H9 (cell line): ENCODE results near the gene WDR82. TPM values are rescaled to one million over a fixed set of nuclear protein-coding genes. Genes with fewer than 3 reads are reported as not detected.

Source experiments
- DNase-seq: peaks from one replicate; pipeline ENCODE4 v3.0.0-alpha.2; 2017
- H2AFZ ChIP-seq: one replicate; pipeline ENCODE4 v1.6.1; 2013; ENCODE audit warnings: mild to moderate bottlenecking, low read length, control low read depth, moderate library complexity
- H2AK5ac ChIP-seq: 2 replicates; pipeline ENCODE4 v1.6.1; 2013; ENCODE audit warnings: low read length, control low read depth, mixed read lengths; ENCODE audit not compliant: insufficient read length
- H2BK120ac ChIP-seq: one replicate; pipeline ENCODE4 v1.6.1; 2013; ENCODE audit warnings: low read depth, mild to moderate bottlenecking, low read length, control low read depth, inconsistent platforms; ENCODE audit not compliant: poor library complexity, severe bottlenecking
- H2BK12ac ChIP-seq: 2 replicates; pipeline ENCODE4 v1.6.1; 2013; ENCODE audit warnings: low read length, control low read depth, mixed read lengths, low read depth; ENCODE audit not compliant: insufficient read length
- H2BK15ac ChIP-seq: 2 replicates; pipeline ENCODE4 v1.6.1; 2013; ENCODE audit warnings: low read depth, low read length, control low read depth
- H2BK20ac ChIP-seq: one replicate; pipeline ENCODE4 v1.6.1; 2013; ENCODE audit warnings: low read depth, mild to moderate bottlenecking, low read length, control low read depth, inconsistent platforms; ENCODE audit not compliant: poor library complexity, severe bottlenecking
- H2BK5ac ChIP-seq: 2 replicates; pipeline ENCODE4 v1.6.1; 2013; ENCODE audit warnings: low read length, control low read depth, mixed read lengths; ENCODE audit not compliant: insufficient read length
- H3K14ac ChIP-seq: 2 replicates; pipeline ENCODE4 v1.6.1; 2013; ENCODE audit warnings: low read length, control low read depth; ENCODE audit not compliant: insufficient read depth
- H3K18ac ChIP-seq: 2 replicates; pipeline ENCODE4 v1.6.1; 2013; ENCODE audit warnings: low read depth, mild to moderate bottlenecking, mixed read lengths, low read length, control low read depth; ENCODE audit not compliant: insufficient read length
- H3K23ac ChIP-seq: 2 replicates; pipeline ENCODE4 v1.6.1; 2013; ENCODE audit warnings: low read length, control low read depth, mixed read lengths, low read depth; ENCODE audit not compliant: insufficient read length
- H3K23me2 ChIP-seq: 2 replicates; pipeline ENCODE4 v1.6.1; 2013; ENCODE audit warnings: low read depth, mild to moderate bottlenecking, mixed read lengths, low read length, control low read depth; ENCODE audit not compliant: insufficient read length, poor library complexity, severe bottlenecking
- H3K27ac ChIP-seq: 2 replicates; pipeline ENCODE4 v1.5.1; 2013; ENCODE audit warnings: low read length, control low read depth, mixed read lengths, low read depth; ENCODE audit not compliant: insufficient read length
- H3K27me3 ChIP-seq: 2 replicates; pipeline ENCODE4 v1.6.1; 2013; ENCODE audit warnings: low read length, control low read depth, inconsistent platforms; ENCODE audit not compliant: insufficient read depth
- H3K4ac ChIP-seq: 2 replicates; pipeline ENCODE4 v1.6.1; 2013; ENCODE audit warnings: low read depth, mild to moderate bottlenecking, control low read depth, inconsistent platforms, low read length, moderate library complexity
- H3K4me1 ChIP-seq: 2 replicates; pipeline ENCODE4 v1.6.1; 2013; ENCODE audit warnings: low read length, control low read depth, inconsistent platforms; ENCODE audit not compliant: insufficient read depth
- H3K4me2 ChIP-seq: 2 replicates; pipeline ENCODE4 v1.6.1; 2013; ENCODE audit warnings: low read length, control low read depth, mixed read lengths; ENCODE audit not compliant: insufficient read length, insufficient read depth
- H3K56ac ChIP-seq: 2 replicates; pipeline ENCODE4 v1.6.1; 2013; ENCODE audit warnings: low read depth, mild to moderate bottlenecking, mixed read lengths, low read length, control low read depth; ENCODE audit not compliant: insufficient read length
- H3K79me1 ChIP-seq: 2 replicates; pipeline ENCODE4 v1.6.1; 2013; ENCODE audit warnings: low read depth, mild to moderate bottlenecking, moderate library complexity, low read length, control low read depth, inconsistent platforms; ENCODE audit not compliant: insufficient read depth, poor library complexity, severe bottlenecking
- H3K79me2 ChIP-seq: 2 replicates; pipeline ENCODE4 v1.6.1; 2013; ENCODE audit warnings: low read length, control low read depth, inconsistent platforms; ENCODE audit not compliant: insufficient read depth
- H3K9ac ChIP-seq: 2 replicates; pipeline ENCODE4 v1.6.1; 2013; ENCODE audit warnings: low read length, control low read depth, mixed read lengths; ENCODE audit not compliant: insufficient read length; ENCODE audit errors: extremely low read depth
- H3K9me3 ChIP-seq: one replicate; pipeline ENCODE4 v1.6.1; 2013; ENCODE audit warnings: low read depth, low read length, inconsistent platforms; ENCODE audit not compliant: control insufficient read depth
- H3T11ph ChIP-seq: one replicate; pipeline ENCODE4 v1.6.1; 2013; ENCODE audit warnings: mild to moderate bottlenecking, low read length, control low read depth, inconsistent platforms
- H4K20me1 ChIP-seq: one replicate; pipeline ENCODE4 v1.6.1; 2013; ENCODE audit not compliant: control insufficient read depth, insufficient read length, insufficient read depth
- H4K5ac ChIP-seq: 2 replicates; pipeline ENCODE4 v1.6.1; 2013; ENCODE audit warnings: low read depth, mild to moderate bottlenecking, mixed read lengths, low read length, control low read depth; ENCODE audit not compliant: insufficient read length
- H4K8ac ChIP-seq: replicated peaks from 2 replicates; pipeline ENCODE4 v1.6.1; 2013; ENCODE audit warnings: low read length, control low read depth, mixed read lengths, low read depth; ENCODE audit not compliant: insufficient read length
- H4K91ac ChIP-seq: 2 replicates; pipeline ENCODE4 v1.6.1; 2013; ENCODE audit warnings: low read depth, mild to moderate bottlenecking, moderate library complexity, mixed read lengths, low read length, control low read depth; ENCODE audit not compliant: insufficient read length
- H3K27ac Mint-ChIP-seq, 3 experiments: 2 replicates in 2 of 3; 3 replicates in 1 of 3; pipeline ENCODE4 v1.8.0; 2020 to 2021; ENCODE audit warnings: mixed read lengths in 3 of 3, mild to moderate bottlenecking in 1 of 3, moderate library complexity in 1 of 3
- H3K27me3 Mint-ChIP-seq: 2 replicates; pipeline ENCODE4 v1.8.0; 2021; ENCODE audit warnings: low read depth, mild to moderate bottlenecking, moderate library complexity, mixed read lengths
- H3K36me3 Mint-ChIP-seq, 3 experiments: 2 replicates in 2 of 3; 3 replicates in 1 of 3; pipeline ENCODE4 v1.8.0; 2020 to 2021; ENCODE audit warnings: low read depth in 3 of 3, mixed read lengths in 3 of 3; ENCODE audit not compliant: insufficient read depth in 1 of 3
- H3K4me1 Mint-ChIP-seq, 2 experiments: 2 replicates each; pipeline ENCODE4 v1.8.0; 2020; ENCODE audit warnings: mixed read lengths in 2 of 2
- H3K4me3 Mint-ChIP-seq, 2 experiments: 2 replicates in 1 of 2; 3 replicates in 1 of 2; pipeline ENCODE4 v1.8.0; 2020 to 2021; ENCODE audit warnings: mild to moderate bottlenecking in 2 of 2, mixed read lengths in 2 of 2, moderate library complexity in 1 of 2
- H3K9me3 Mint-ChIP-seq, 2 experiments: 2 replicates in 1 of 2; 3 replicates in 1 of 2; pipeline ENCODE4 v1.8.0; 2020; ENCODE audit warnings: mild to moderate bottlenecking in 2 of 2, mixed read lengths in 2 of 2, moderate library complexity in 1 of 2
- WGBS: extraction: QIAGEN DNeasy Blood & Tissue Kit; methylation state at CpG from one replicate; pipeline ENCODE4 v1.1.7; 2013; ENCODE audit warnings: missing lambda C conversion rate, low lambda C conversion rate, mixed read lengths; ENCODE audit not compliant: insufficient read length; ENCODE audit errors: extremely low coverage; 5-methylcytosine and 5-hydroxymethylcytosine counted together
- total RNA-seq: library from RNA; stranded (reverse); gene quantifications from 2 replicates; pipeline ENCODE4 v1.2.1, GENCODE V29; 2021
- TF ChIP-seq, protein P1 (sequence below): fragments of 200-600 bp; sonication (generic); conservative IDR thresholded peaks from 3 replicates; pipeline ENCODE4 v1.8.0; 2021; ENCODE audit warnings: antibody characterized with exemption, mild to moderate bottlenecking

The WDR82 gene
- total RNA-seq, 1 experiment from 2014 or later, result 83.1 TPM

DNA sequence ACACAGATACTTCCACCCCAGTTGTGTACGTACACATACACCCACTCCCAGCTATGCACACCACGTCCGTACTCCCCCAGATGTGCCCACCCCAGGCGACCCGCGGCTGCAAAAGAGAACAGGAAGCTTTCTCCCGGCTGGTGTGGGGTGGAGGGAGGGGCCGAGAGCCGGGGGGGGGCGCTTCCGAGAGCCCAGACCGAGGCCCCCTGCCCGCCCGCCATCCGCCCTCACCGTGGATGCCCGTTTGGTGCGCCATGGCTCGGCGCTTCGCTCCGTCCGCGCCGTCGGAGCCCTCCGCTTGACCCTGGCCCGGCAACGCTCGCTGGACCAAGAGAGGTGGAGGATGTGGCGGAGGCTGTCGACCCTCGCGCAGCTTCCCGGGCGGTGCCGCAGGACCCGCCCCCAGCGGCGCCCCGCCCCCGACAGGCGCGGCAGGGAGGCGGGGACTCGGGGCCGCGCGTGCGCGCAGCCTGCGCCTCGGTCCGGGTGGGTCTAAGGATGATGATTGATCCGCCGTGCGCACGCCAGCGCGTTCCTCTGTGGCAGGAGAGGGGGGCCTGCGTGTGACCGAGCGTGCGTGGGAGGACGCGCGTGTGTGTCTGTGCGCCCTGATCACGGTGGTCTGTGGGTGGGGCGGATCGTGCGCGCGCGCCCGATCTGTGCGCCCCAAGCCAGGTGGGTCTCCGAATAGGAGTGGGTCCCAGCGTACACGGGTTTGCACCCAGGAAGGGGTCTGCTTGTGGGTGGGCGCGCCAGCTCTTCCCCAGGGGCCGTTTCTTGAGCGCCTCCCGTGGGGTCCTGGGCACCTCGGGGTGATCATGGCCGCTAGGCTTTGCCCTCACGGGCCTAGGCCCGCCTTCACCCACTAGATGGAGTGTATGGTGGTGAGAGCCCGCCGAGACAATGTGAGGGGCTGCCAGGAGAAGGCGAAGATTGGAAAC, 39.4 kb downstream of the WDR82 start, which contains the start of gene TWF2:
TSS of gene TWF2 (minus strand) at position 398 of the 941 bp plus-strand sequence. CDS start at position 256, 142 bp downstream.
- Mint-ChIP-seq H3K27me3 (peaks cover 15% of the 10 kb centered on the region), H3K27ac (peak within 1 kb of the TSS; percentile 64 to 96 (median 93); a peak in 6 of 7 replicates), H3K4me1 (peaks cover 39 to 47% of the 10 kb centered on the region in 2 experiments), H3K9me3 (peaks cover 0 to 5% of the 10 kb centered on the region in 2 experiments; a peak in 2 of 5 replicates), H3K36me3 (peaks cover 0 to 16% (median 14%) of the 10 kb centered on the region in 3 experiments; a peak in 5 of 7 replicates), H3K4me3 (peak within 1 kb of the TSS; percentile 91 to 95)
- H3K27ac ChIP-seq, result no peak within 1 kb of the TSS
- H3K79me2 ChIP-seq, result peaks cover 5% of the 10 kb centered on the region; the same call in 1 of the 2 replicates
- H3K4ac ChIP-seq, result no peak within 1 kb of the TSS
- DNase-seq, result peak; percentile 83
- H4K20me1 ChIP-seq, result no peaks in the 10 kb centered on the region
- peak within 1 kb of the TSS; percentile 0 for H3K56ac ChIP-seq
- TF ChIP-seq, protein P1, sequence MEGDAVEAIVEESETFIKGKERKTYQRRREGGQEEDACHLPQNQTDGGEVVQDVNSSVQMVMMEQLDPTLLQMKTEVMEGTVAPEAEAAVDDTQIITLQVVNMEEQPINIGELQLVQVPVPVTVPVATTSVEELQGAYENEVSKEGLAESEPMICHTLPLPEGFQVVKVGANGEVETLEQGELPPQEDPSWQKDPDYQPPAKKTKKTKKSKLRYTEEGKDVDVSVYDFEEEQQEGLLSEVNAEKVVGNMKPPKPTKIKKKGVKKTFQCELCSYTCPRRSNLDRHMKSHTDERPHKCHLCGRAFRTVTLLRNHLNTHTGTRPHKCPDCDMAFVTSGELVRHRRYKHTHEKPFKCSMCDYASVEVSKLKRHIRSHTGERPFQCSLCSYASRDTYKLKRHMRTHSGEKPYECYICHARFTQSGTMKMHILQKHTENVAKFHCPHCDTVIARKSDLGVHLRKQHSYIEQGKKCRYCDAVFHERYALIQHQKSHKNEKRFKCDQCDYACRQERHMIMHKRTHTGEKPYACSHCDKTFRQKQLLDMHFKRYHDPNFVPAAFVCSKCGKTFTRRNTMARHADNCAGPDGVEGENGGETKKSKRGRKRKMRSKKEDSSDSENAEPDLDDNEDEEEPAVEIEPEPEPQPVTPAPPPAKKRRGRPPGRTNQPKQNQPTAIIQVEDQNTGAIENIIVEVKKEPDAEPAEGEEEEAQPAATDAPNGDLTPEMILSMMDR, result peak; percentile 56
- no peak within 1 kb of the TSS for H2AK5ac ChIP-seq
- no peak within 1 kb of the TSS for H2BK120ac ChIP-seq
- no peak within 1 kb of the TSS for H4K91ac ChIP-seq
- peaks cover 15% of the 10 kb centered on the region for H3K4me1 ChIP-seq
- H3K27me3 ChIP-seq, result no peaks in the 10 kb centered on the region; the same call in 1 of the 2 replicates
- H3K23ac ChIP-seq, result no peak within 1 kb of the TSS
- no peak within 1 kb of the TSS for H3T11ph ChIP-seq
- H3K9me3 ChIP-seq, result no peaks in the 10 kb centered on the region
- peaks cover 8% of the 10 kb centered on the region for H3K23me2 ChIP-seq
- no peak within 1 kb of the TSS for H4K8ac ChIP-seq
- peak within 1 kb of the TSS; percentile 84 for H3K18ac ChIP-seq
- H2BK5ac ChIP-seq, result no peak within 1 kb of the TSS
- H2BK15ac ChIP-seq, result no peak within 1 kb of the TSS
- no peak within 1 kb of the TSS for H2BK12ac ChIP-seq
- WGBS, result no CpG with 5 or more reads among the region's 92 CpGs
- H3K4me2 ChIP-seq, result peak within 1 kb of the TSS; percentile 99
- no peaks in the 10 kb centered on the region for H3K79me1 ChIP-seq
- peak within 1 kb of the TSS; percentile 86 for H3K14ac ChIP-seq
- H2AFZ ChIP-seq, result no peak within 1 kb of the TSS
- H3K9ac ChIP-seq, result peak within 1 kb of the TSS; percentile 76
- H2BK20ac ChIP-seq, result no peak within 1 kb of the TSS
- no peak within 1 kb of the TSS for H4K5ac ChIP-seq
